Sigmoid colon (tissue), 4 donors: ENCODE data around the gene FAM180B.
"Not testable (repeated sequence)": the region's sequence is repeated elsewhere in the genome, so short reads cannot be mapped to it uniquely, and the experiment has no call there.

Source experiments
- EP300 ChIP-seq, 4 donors: sonication (generic); formaldehyde crosslinking; IDR thresholded peaks; one replicate each; pipeline ENCODE4 v1.6.1; 2017; ENCODE audit warnings: antibody characterized with exemption in 4 of 4
- POLR2A ChIP-seq, 2 donors: fragments of 450-650 bp; IDR thresholded peaks; one replicate each; pipeline ENCODE4 v1.6.1; 2016; ENCODE audit warnings: antibody characterized with exemption in 2 of 2, mild to moderate bottlenecking in 2 of 2, moderate library complexity in 2 of 2
- POLR2AphosphoS5 ChIP-seq, 4 donors: sonication (generic); formaldehyde crosslinking; IDR thresholded peaks; one replicate each; pipeline ENCODE4 v1.6.1; 2017; ENCODE audit warnings: antibody characterized with exemption in 4 of 4
- TF ChIP-seq, protein P1 (sequence below), 4 experiments: fragments of 450-650 bp in 3 of 4; fragments of 200-600 bp in 1 of 4; IDR thresholded peaks; one replicate each; pipeline ENCODE4 v1.5.1; 2016 to 2019; ENCODE audit warnings: antibody characterized with exemption in 4 of 4, mild to moderate bottlenecking in 3 of 4, moderate library complexity in 2 of 4

DNA sequence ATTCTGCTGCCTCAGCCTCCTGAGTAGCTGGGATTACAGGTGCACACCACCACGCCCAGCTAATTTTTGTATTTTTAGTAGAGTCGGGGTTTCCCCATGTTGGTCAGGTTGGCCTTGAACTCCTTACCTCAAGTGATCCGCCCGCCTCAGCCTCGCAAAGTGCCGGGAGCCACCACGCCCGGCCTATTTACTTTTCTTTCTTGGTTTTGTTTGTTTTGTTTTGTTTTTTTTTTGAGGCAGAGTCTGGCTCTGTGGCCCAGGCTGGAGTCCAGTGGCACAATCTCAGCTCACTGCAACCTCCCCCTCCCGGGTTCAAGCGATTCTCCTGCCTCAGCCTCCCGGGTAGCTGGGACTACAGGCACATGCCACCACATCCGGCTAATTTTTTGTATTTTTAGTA, 29.5 kb upstream of the FAM180B start:
- not testable (repeated sequence) for TF ChIP-seq POLR2AphosphoS5, POLR2A, EP300 (IDR thresholded peaks at IDR 0.05)
- TF ChIP-seq, protein P1, sequence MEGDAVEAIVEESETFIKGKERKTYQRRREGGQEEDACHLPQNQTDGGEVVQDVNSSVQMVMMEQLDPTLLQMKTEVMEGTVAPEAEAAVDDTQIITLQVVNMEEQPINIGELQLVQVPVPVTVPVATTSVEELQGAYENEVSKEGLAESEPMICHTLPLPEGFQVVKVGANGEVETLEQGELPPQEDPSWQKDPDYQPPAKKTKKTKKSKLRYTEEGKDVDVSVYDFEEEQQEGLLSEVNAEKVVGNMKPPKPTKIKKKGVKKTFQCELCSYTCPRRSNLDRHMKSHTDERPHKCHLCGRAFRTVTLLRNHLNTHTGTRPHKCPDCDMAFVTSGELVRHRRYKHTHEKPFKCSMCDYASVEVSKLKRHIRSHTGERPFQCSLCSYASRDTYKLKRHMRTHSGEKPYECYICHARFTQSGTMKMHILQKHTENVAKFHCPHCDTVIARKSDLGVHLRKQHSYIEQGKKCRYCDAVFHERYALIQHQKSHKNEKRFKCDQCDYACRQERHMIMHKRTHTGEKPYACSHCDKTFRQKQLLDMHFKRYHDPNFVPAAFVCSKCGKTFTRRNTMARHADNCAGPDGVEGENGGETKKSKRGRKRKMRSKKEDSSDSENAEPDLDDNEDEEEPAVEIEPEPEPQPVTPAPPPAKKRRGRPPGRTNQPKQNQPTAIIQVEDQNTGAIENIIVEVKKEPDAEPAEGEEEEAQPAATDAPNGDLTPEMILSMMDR (IDR thresholded peaks at IDR 0.05) = not testable (repeated sequence)
